Skin epidermis (tissue), 12 donors: ENCODE data around the gene CD101.

Experiments
- H3K27ac ChIP-seq, 21 experiments: fragments of 200-600 bp; sonication (generic) in 11 of 21; one replicate each; pipeline ENCODE4 v1.5.0; 2020; ENCODE audit warnings: mild to moderate bottlenecking in 3 of 21, inconsistent platforms in 2 of 21, moderate library complexity in 2 of 21
- H3K4me3 ChIP-seq, 7 experiments: fragments of 200-600 bp; sonication (generic) in 2 of 7; one replicate each; pipeline ENCODE4 v1.5.0; 2020; ENCODE audit warnings: inconsistent platforms in 2 of 7, mild to moderate bottlenecking in 2 of 7, moderate library complexity in 1 of 7

Gene CD101

DNA sequence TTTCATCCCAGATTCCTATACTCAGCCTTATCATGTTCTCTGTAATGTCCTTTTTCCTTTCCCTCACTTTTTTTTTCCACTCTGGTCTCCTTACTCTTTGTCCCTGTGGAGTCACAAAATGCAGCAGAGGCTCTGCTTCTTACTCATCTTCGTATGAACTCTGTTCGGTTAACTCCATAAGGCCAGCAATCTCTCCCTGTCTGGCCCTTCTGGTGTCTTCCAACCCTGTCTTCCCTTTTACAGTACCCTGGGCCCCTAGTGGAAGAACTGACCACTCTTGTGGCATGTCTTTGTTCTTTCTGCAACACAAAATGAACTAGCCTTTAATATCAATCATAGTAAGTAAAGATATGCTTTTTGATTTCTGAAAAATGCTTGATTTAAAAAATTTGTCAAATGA, 7.1 kb downstream of the CD101 start:
- no peak overlapping the region for H3K4me3 ChIP-seq
- H3K27ac ChIP-seq = peak overlapping the region in 1 of 21 experiments; percentile 72

DNA sequence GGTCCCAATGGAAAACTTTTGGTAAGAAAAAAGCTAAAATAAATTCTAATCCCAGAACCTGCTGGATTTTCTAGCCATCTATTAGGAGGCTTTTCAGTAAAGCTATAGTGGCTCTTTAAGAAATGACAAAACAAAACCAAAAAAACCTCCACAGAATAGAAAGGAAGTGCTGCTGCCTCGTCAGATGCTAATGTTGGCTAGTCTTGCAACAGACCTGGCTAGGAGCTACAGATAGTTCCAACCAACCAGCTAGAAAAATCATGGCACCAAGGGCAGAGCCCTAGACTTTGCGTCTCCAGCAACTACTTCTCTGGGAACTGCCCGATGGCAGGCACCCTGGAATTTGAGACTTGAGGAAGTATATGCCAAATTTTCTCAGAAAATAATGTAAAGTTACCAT, 7.6 kb downstream of the CD101 start:
- Histone ChIP-seq H3K4me3 (no peak overlapping the region), H3K27ac (peak overlapping the region in 1 of 21 experiments; percentile 72)

DNA sequence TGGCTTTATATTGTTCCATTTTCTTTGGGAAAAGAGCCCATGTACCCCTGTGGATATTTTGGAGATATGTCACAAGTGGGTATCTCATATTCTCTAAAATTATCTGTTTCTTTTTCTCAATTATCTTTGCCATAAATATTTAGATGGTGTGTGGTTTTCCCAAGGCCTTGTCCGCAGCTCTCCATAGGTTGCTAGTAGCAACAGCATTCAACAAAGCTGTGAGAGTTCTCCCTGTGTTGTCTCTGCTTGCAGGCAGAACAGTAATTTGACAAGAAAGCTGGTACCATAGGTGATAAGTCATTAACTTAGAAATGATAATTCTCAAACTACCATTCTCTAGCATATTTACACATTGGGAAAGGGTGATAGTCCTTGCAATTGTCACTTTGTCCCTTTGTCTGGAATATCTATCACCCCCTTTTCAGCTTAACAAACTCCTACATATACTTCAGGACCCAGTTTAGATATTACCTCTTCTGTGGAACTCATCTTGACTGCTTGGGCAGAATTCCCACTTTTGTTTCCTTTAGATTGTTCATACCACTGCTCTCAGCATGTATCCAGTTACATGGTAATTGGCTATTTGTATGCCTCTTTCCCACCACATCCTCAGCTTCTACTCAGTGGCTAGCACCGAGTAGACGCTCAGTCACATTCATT, 8.9 kb downstream of the CD101 start:
- Histone ChIP-seq H3K4me3 (no peak overlapping the region), H3K27ac (peak overlapping the region in 1 of 21 experiments; percentile 72)

DNA sequence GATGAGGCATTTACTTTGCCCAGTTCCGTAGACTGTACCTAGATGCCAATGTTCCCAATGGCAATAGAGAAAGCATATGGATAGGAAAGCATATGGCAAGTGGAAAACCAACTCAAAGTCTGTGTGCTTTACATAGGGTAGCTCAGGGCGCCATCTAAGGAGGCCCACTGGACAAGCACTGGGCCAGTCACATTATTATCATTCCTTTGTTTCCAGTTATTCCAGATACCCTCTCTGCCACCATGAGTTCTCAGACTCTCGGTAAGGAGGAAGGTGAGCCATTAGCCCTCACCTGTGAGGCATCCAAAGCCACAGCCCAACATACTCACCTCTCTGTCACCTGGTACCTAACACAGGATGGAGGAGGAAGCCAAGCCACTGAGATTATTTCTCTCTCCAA, 9.8 kb downstream of the CD101 start:
- Histone ChIP-seq H3K27ac (no peak overlapping the region), H3K4me3 (no peak overlapping the region)

DNA sequence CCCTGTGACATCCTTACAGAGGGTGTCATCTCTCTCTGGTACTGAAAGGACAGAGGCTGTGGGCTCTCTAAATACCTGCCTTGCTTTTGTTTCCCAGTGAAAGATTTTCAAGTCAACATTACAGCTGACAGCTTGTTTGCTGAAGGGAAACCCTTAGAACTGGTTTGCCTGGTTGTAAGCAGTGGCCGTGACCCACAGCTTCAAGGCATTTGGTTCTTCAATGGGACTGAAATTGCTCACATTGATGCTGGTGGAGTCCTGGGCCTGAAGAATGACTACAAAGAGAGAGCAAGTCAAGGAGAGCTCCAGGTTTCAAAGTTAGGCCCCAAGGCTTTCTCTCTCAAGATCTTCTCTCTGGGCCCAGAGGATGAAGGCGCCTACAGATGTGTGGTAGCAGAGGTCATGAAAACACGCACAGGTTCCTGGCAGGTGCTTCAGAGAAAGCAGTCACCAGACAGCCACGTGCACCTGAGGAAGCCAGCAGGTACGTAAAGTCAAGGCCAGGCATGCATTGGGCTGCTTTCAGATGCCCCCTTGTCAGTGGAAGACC, 11.8 kb downstream of the CD101 start:
- Histone ChIP-seq H3K27ac (peak overlapping the region in 1 of 21 experiments; percentile 38), H3K4me3 (no peak overlapping the region)

DNA sequence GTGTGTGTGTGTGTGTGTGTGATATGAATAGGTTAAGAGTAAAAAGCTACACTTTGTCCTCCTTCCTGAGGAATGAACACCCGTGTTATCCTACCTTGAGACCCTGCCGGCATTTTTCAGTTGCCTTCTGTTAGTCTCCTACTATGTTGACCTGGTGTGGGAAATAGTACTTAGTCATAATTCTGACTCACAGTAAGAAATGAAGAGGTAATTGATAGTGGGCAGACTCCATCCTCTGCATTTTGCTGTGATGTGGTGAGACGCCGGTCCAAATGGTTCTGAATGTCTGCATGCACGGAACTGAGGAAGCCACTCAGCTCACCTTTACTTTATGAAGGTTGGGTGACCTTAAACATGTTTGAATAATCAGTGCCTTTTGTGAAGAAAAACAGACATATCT, 12.6 kb downstream of the CD101 start:
- Histone ChIP-seq H3K27ac (no peak overlapping the region), H3K4me3 (no peak overlapping the region)

DNA sequence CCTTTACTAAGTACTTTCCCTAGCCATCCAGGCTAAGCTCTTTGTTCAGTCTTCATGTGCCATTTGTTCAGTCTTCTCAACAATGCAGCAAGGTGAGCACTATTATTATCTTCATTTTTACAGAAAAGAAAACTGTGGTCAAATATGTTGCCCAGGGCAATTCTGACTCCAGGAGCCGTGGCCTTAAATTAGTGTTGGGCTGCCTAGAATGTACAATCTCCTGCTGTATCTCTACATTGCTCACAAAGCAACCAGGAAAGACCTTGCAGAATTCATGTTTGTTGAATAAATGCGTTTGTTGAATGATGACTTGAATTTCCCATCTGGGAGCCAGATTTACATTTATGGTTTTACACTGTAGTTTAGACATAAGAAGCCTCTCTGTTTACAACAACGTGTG, 14.2 kb downstream of the CD101 start:
- no peak overlapping the region for H3K27ac ChIP-seq
- H3K4me3 ChIP-seq = no peak overlapping the region

DNA sequence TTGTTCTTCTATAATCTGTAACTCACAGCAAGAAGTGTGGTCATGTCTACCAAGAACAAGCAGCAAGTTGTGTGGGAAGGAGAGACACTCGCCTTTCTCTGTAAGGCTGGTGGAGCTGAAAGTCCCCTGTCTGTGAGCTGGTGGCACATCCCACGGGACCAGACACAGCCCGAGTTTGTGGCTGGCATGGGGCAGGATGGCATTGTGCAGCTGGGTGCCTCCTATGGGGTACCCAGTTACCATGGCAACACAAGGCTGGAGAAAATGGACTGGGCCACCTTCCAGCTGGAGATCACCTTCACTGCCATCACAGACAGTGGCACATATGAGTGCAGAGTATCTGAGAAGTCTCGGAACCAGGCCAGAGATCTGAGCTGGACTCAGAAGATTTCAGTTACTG, 15.5 kb downstream of the CD101 start:
- peak overlapping the region in 1 of 21 experiments; percentile 53 for H3K27ac ChIP-seq
- H3K4me3 ChIP-seq = no peak overlapping the region

DNA sequence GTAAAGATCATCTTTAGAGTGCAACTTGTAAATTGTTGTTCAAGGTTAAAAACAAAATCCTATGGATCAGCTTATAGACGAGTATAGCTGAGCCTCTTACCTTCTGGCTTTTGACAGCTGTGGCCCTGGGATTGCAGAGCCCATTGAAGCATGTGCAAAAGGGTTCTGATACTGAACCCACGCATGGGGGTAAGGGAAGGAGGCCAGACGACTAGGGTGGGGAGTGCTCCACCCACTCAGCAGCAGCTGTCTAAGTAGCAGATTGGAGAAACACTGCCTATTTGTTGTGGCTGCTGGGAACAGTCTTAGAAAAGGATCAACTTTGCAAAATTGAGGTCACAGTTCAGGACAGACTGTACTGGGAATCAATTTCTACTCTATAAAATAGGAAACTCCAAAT, 16.1 kb downstream of the CD101 start:
- Histone ChIP-seq H3K27ac (peak overlapping the region in 1 of 21 experiments; percentile 53), H3K4me3 (no peak overlapping the region)

DNA sequence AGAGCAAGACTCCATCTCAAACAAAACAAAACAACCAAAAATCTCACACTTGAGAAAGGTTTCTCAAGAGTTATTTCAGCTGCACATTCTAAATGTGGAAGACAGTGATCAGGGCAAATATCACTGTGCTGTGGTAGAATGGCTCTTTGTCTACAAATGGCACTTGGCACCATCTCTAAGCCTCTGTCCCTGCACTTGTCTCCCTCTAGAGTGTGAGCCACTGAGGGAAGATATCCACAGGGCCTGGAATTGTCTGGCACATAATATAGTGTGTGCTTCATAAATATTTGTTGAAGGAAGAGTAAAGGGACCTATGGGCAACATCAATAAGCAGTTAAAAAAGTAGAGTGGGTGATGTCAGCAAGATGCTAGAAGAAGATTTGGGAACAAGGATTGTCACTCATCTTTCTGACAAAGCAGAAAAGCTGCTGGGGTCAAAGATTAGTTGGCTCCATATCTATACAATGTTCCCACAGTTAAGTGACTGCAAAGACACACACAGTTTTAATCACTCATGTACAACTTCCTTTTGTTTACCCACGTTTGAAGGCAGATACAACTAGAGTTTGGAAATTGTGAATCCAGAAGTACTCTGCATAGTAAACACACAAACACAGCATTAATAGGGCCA, 19.1 kb downstream of the CD101 start:
- no peak overlapping the region for H3K27ac ChIP-seq
- no peak overlapping the region for H3K4me3 ChIP-seq

DNA sequence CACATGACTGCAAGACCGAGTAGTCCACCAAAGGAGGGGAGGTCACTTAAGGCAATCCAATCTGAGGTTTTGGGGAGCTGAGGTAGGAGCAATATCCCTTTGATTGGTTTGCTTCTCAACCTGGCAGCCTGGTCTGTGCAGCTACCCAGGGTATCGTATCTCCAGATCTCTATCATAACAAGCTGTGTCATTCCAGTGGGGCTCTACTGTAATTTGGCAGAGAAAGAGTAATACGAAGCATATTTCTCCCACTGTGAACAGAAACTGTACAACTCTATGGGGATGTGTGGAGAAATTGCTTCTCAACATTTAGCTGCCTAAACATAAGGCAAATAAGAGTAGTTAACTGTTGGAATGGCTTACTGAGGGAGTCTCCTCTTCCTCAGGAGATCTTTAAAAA, 20.6 kb downstream of the CD101 start:
- Histone ChIP-seq H3K4me3 (no peak overlapping the region), H3K27ac (no peak overlapping the region)

DNA sequence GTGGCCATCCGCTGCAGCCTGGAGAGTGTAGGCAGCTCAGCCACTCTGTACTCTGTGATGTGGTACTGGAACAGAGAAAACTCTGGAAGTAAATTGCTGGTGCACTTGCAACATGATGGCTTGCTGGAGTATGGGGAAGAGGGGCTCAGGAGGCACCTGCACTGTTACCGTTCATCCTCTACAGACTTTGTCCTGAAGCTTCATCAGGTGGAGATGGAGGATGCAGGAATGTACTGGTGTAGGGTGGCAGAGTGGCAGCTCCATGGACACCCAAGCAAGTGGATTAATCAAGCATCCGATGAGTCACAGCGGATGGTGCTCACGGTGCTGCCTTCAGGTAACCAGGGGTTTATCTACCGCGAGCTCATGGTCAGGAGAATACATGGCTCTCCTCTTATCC, 24.0 kb downstream of the CD101 start:
- no peak overlapping the region for H3K4me3 ChIP-seq
- no peak overlapping the region for H3K27ac ChIP-seq

DNA sequence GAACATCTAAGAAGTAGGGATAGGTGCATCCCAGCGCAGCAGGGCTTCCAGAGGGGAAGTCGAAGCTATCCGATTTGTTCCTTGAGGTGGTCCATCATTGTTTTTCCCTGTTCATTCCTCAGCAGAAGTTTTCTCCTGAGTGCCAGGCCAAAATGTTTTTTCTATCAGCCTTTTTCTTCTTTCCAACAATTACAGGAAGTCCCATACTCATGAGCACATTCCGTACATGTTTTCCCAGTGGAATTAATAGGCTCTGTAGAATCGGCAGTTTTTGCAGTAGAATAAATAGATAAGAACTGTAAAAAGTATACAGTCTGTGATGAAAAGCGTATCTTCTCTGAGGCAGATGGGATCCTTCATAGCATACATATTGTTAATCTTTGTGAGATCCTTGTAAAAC, 24.8 kb downstream of the CD101 start:
- no peak overlapping the region for H3K4me3 ChIP-seq
- H3K27ac ChIP-seq = no peak overlapping the region

DNA sequence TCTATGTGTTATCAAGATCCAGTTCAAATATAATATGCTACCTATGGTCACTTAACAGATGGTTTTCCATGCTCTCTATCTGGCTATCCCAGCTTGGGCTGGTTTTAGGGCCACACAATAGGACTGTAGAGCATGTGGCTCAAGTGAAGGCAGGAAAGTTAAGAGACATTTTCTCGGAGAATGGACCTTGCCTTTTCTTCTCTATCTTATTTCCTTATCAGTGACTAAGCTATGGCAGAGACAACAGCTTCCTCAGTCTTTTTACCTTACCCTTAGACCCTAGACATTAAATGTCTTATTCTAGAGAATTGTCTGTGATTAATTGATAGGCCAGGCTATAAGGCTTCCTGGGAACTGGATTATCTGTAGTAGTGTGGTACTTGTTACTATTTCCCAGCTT, 28.1 kb downstream of the CD101 start:
- Histone ChIP-seq H3K27ac (no peak overlapping the region), H3K4me3 (no peak overlapping the region)

DNA sequence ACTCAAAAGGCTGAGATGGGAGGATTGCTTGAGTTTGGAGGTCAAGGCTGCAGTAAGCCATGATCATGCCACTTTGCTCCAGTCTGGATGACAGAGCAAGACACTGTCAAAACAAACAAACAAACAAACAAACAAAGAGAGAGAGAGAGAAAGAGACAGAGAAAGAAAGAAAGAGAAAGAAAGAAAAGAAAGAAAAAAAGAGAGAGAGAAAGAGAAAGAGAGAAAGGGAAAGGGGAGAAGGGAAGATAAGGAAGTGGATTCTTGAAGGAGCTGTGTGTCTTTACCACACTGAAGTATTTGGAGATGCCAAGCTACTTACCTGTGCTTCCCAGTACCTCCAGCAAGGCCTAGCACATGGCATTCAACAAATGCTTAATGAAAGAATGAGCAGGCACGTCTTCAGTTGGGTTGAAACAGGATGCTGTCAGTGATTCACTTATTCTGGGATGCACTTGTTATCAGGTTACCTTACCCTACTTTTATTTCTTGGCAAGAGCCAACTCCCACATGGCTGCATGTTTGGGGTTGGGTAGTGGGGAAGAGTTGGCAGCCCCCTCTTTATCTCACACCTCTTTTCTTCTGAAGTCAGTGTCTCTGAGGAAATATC, 28.8 kb downstream of the CD101 start:
- Histone ChIP-seq H3K4me3 (no peak overlapping the region), H3K27ac (no peak overlapping the region)

DNA sequence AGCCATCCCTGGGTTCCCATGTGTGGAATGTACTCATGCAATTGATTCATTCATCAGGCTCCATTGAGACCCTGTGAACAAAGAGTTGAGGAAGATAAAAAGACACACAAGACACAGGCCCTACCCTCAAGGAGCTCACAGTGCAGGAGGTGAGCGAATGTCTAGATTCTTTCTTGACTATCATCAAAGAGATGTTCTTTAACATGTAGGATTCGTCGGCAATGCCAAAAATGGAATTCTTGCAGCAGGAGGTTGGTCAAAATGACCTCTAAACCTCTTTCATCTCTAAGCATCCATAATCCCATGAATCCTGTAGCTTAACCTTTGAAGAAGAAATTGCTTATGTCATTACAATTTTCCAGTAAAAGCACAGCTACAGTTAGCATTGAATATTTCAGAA, 30.7 kb downstream of the CD101 start:
- Histone ChIP-seq H3K27ac (no peak overlapping the region), H3K4me3 (no peak overlapping the region)

DNA sequence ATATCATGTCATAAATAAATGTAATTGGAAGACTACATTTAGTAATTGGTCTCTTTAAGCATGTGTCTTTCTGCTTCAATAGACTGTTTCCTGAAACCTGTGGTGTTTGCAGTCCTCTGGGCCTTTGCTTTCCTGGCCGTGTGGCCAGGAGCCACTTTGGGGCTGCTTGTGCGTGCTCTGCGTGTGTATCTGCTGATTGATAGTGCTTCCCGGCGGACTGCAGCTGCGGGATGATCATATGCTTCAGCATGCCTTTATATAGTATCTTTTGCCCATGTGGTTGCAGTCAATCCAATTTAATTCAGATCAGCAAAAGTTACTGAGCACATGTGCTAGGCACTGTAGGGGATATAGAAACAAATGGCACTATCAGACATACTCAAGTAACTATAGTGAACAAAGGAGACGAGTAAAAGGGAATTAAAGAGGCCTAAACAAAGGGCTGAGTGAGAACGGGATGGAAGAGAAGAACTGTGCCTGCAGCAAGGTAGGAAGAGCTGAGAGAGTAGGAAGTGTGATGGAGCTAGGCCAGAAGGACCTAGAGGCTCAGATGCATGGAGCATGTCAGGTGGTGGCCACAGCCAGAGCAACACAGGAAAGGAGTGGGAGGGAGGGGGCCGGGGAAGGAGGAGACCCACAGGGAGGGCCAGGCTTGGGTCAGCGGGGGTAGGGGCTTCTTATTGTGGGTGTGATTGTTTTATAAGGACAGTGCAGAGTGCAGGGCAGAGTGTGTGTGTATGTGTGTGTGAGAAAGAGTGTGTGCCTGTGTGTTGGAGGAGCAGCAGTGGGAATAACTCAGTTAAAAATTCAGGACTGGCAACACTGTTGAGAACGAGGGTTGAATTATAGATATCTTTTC, 31.4 kb downstream of the CD101 start:
- H3K27ac ChIP-seq = no peak overlapping the region

DNA sequence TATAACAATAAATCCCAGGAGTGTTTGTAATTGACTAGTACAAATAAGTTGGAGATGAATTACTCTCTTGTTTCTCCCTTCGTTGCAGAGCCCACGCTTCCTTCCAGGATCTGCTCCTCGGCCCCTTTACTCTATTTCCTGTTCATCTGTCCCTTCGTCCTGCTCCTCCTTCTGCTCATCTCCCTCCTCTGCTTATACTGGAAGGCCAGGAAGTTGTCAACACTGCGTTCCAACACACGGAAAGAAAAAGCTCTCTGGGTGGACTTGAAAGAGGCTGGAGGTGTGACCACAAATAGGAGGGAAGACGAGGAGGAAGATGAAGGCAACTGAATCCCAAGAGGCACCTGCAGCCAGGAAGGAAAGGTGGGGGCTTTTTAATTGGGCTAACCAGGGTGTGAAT, 32.2 kb downstream of the CD101 start:
- no peak overlapping the region for H3K27ac ChIP-seq

More for the DNA sequence above, 31.4 kb downstream of the CD101 start:
- H3K4me3 ChIP-seq = no peak overlapping the region

DNA sequence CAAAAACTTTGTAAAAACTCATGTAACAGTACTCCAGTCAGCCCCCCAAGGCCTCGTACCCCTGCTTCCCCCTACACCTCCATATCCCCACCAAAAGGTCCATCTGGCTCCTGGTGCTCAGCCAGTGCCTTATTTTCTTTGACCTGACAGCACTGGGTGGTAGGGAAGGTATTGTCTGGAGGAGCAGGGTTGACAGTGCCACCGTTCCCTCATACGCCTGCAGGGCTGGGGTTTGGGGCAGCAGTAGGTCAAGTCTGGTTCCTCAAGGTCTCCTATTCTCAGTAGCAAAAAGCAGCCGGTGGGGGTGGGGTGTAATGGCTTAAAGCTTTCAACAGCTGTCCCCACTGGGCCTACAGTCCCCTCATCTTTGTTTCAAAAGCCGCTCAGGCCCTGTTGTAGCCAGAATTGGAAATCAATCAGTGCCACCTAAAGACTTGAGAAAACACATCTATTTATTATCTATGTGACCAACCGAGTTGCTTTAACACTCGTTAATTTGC, 33.3 kb downstream of the CD101 start:
- no peak overlapping the region for H3K4me3 ChIP-seq
- H3K27ac ChIP-seq = no peak overlapping the region

More for the DNA sequence above, 32.2 kb downstream of the CD101 start:
- H3K4me3 ChIP-seq = no peak overlapping the region

DNA sequence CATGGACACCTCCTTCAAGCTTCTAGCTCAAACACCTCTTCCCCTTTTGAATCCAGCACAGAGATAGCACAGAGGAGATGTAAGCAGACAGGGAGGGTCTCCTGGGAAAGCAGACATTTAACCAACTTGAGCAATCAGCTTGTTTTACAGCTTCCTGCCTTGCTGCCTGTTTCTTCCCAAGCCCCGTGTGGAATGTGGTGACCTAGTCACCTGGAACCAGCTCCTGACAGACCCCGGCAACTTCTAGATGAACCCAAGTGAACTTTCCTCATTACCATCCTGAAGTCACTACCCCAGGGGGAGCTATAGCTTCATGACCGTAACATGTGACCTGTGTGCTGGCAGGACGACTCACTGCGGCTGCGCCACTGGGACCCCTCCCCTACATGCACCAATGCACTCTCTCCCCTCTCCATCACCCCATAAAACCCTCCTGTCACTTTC, 34.5 kb downstream of the CD101 start:
- no peak overlapping the region for H3K4me3 ChIP-seq

More for the DNA sequence above, 34.5 kb downstream of the CD101 start:
- no peak overlapping the region for H3K27ac ChIP-seq
